H9 (cell line): Measurements from ENCODE around the gene NODAL. TPM values are rescaled to one million over a fixed set of nuclear protein-coding genes. Genes with fewer than 3 reads are reported as not detected.

Source experiments
- DNase-seq: peaks from one replicate; pipeline ENCODE4 v3.0.0-alpha.2; 2017
- H2AFZ ChIP-seq: one replicate; pipeline ENCODE4 v1.6.1; 2013; ENCODE audit warnings: mild to moderate bottlenecking, low read length, control low read depth, moderate library complexity
- H2AK5ac ChIP-seq: 2 replicates; pipeline ENCODE4 v1.6.1; 2013; ENCODE audit warnings: low read length, control low read depth, mixed read lengths; ENCODE audit not compliant: insufficient read length
- H2BK120ac ChIP-seq: one replicate; pipeline ENCODE4 v1.6.1; 2013; ENCODE audit warnings: low read depth, mild to moderate bottlenecking, low read length, control low read depth, inconsistent platforms; ENCODE audit not compliant: poor library complexity, severe bottlenecking
- H2BK12ac ChIP-seq: 2 replicates; pipeline ENCODE4 v1.6.1; 2013; ENCODE audit warnings: low read length, control low read depth, mixed read lengths, low read depth; ENCODE audit not compliant: insufficient read length
- H2BK15ac ChIP-seq: 2 replicates; pipeline ENCODE4 v1.6.1; 2013; ENCODE audit warnings: low read depth, low read length, control low read depth
- H2BK20ac ChIP-seq: one replicate; pipeline ENCODE4 v1.6.1; 2013; ENCODE audit warnings: low read depth, mild to moderate bottlenecking, low read length, control low read depth, inconsistent platforms; ENCODE audit not compliant: poor library complexity, severe bottlenecking
- H2BK5ac ChIP-seq: 2 replicates; pipeline ENCODE4 v1.6.1; 2013; ENCODE audit warnings: low read length, control low read depth, mixed read lengths; ENCODE audit not compliant: insufficient read length
- H3K14ac ChIP-seq: 2 replicates; pipeline ENCODE4 v1.6.1; 2013; ENCODE audit warnings: low read length, control low read depth; ENCODE audit not compliant: insufficient read depth
- H3K18ac ChIP-seq: 2 replicates; pipeline ENCODE4 v1.6.1; 2013; ENCODE audit warnings: low read depth, mild to moderate bottlenecking, mixed read lengths, low read length, control low read depth; ENCODE audit not compliant: insufficient read length
- H3K23ac ChIP-seq: 2 replicates; pipeline ENCODE4 v1.6.1; 2013; ENCODE audit warnings: low read length, control low read depth, mixed read lengths, low read depth; ENCODE audit not compliant: insufficient read length
- H3K23me2 ChIP-seq: 2 replicates; pipeline ENCODE4 v1.6.1; 2013; ENCODE audit warnings: low read depth, mild to moderate bottlenecking, mixed read lengths, low read length, control low read depth; ENCODE audit not compliant: insufficient read length, poor library complexity, severe bottlenecking
- H3K27ac ChIP-seq: 2 replicates; pipeline ENCODE4 v1.5.1; 2013; ENCODE audit warnings: low read length, control low read depth, mixed read lengths, low read depth; ENCODE audit not compliant: insufficient read length
- H3K27me3 ChIP-seq: 2 replicates; pipeline ENCODE4 v1.6.1; 2013; ENCODE audit warnings: low read length, control low read depth, inconsistent platforms; ENCODE audit not compliant: insufficient read depth
- H3K4ac ChIP-seq: 2 replicates; pipeline ENCODE4 v1.6.1; 2013; ENCODE audit warnings: low read depth, mild to moderate bottlenecking, control low read depth, inconsistent platforms, low read length, moderate library complexity
- H3K4me1 ChIP-seq: 2 replicates; pipeline ENCODE4 v1.6.1; 2013; ENCODE audit warnings: low read length, control low read depth, inconsistent platforms; ENCODE audit not compliant: insufficient read depth
- H3K4me2 ChIP-seq: 2 replicates; pipeline ENCODE4 v1.6.1; 2013; ENCODE audit warnings: low read length, control low read depth, mixed read lengths; ENCODE audit not compliant: insufficient read length, insufficient read depth
- H3K56ac ChIP-seq: 2 replicates; pipeline ENCODE4 v1.6.1; 2013; ENCODE audit warnings: low read depth, mild to moderate bottlenecking, mixed read lengths, low read length, control low read depth; ENCODE audit not compliant: insufficient read length
- H3K79me1 ChIP-seq: 2 replicates; pipeline ENCODE4 v1.6.1; 2013; ENCODE audit warnings: low read depth, mild to moderate bottlenecking, moderate library complexity, low read length, control low read depth, inconsistent platforms; ENCODE audit not compliant: insufficient read depth, poor library complexity, severe bottlenecking
- H3K79me2 ChIP-seq: 2 replicates; pipeline ENCODE4 v1.6.1; 2013; ENCODE audit warnings: low read length, control low read depth, inconsistent platforms; ENCODE audit not compliant: insufficient read depth
- H3K9ac ChIP-seq: 2 replicates; pipeline ENCODE4 v1.6.1; 2013; ENCODE audit warnings: low read length, control low read depth, mixed read lengths; ENCODE audit not compliant: insufficient read length; ENCODE audit errors: extremely low read depth
- H3K9me3 ChIP-seq: one replicate; pipeline ENCODE4 v1.6.1; 2013; ENCODE audit warnings: low read depth, low read length, inconsistent platforms; ENCODE audit not compliant: control insufficient read depth
- H3T11ph ChIP-seq: one replicate; pipeline ENCODE4 v1.6.1; 2013; ENCODE audit warnings: mild to moderate bottlenecking, low read length, control low read depth, inconsistent platforms
- H4K20me1 ChIP-seq: one replicate; pipeline ENCODE4 v1.6.1; 2013; ENCODE audit not compliant: control insufficient read depth, insufficient read length, insufficient read depth
- H4K5ac ChIP-seq: 2 replicates; pipeline ENCODE4 v1.6.1; 2013; ENCODE audit warnings: low read depth, mild to moderate bottlenecking, mixed read lengths, low read length, control low read depth; ENCODE audit not compliant: insufficient read length
- H4K8ac ChIP-seq: replicated peaks from 2 replicates; pipeline ENCODE4 v1.6.1; 2013; ENCODE audit warnings: low read length, control low read depth, mixed read lengths, low read depth; ENCODE audit not compliant: insufficient read length
- H4K91ac ChIP-seq: 2 replicates; pipeline ENCODE4 v1.6.1; 2013; ENCODE audit warnings: low read depth, mild to moderate bottlenecking, moderate library complexity, mixed read lengths, low read length, control low read depth; ENCODE audit not compliant: insufficient read length
- H3K27ac Mint-ChIP-seq, 3 experiments: 2 replicates in 2 of 3; 3 replicates in 1 of 3; pipeline ENCODE4 v1.8.0; 2020 to 2021; ENCODE audit warnings: mixed read lengths in 3 of 3, mild to moderate bottlenecking in 1 of 3, moderate library complexity in 1 of 3
- H3K27me3 Mint-ChIP-seq: 2 replicates; pipeline ENCODE4 v1.8.0; 2021; ENCODE audit warnings: low read depth, mild to moderate bottlenecking, moderate library complexity, mixed read lengths
- H3K36me3 Mint-ChIP-seq, 3 experiments: 2 replicates in 2 of 3; 3 replicates in 1 of 3; pipeline ENCODE4 v1.8.0; 2020 to 2021; ENCODE audit warnings: low read depth in 3 of 3, mixed read lengths in 3 of 3; ENCODE audit not compliant: insufficient read depth in 1 of 3
- H3K4me1 Mint-ChIP-seq, 2 experiments: 2 replicates each; pipeline ENCODE4 v1.8.0; 2020; ENCODE audit warnings: mixed read lengths in 2 of 2
- H3K4me3 Mint-ChIP-seq, 2 experiments: 2 replicates in 1 of 2; 3 replicates in 1 of 2; pipeline ENCODE4 v1.8.0; 2020 to 2021; ENCODE audit warnings: mild to moderate bottlenecking in 2 of 2, mixed read lengths in 2 of 2, moderate library complexity in 1 of 2
- H3K9me3 Mint-ChIP-seq, 2 experiments: 2 replicates in 1 of 2; 3 replicates in 1 of 2; pipeline ENCODE4 v1.8.0; 2020; ENCODE audit warnings: mild to moderate bottlenecking in 2 of 2, mixed read lengths in 2 of 2, moderate library complexity in 1 of 2
- CTCF ChIP-seq: fragments of 200-600 bp; sonication (generic); conservative IDR thresholded peaks from 3 replicates; pipeline ENCODE4 v1.8.0; 2021; ENCODE audit warnings: antibody characterized with exemption, mild to moderate bottlenecking
- WGBS: extraction: QIAGEN DNeasy Blood & Tissue Kit; methylation state at CpG from one replicate; pipeline ENCODE4 v1.1.7; 2013; ENCODE audit warnings: missing lambda C conversion rate, low lambda C conversion rate, mixed read lengths; ENCODE audit not compliant: insufficient read length; ENCODE audit errors: extremely low coverage; 5-methylcytosine and 5-hydroxymethylcytosine counted together
- total RNA-seq: library from RNA; stranded (reverse); gene quantifications from 2 replicates; pipeline ENCODE4 v1.2.1, GENCODE V29; 2021

The NODAL gene
- total RNA-seq, 1 experiment from 2014 or later: 80.7 TPM

DNA sequence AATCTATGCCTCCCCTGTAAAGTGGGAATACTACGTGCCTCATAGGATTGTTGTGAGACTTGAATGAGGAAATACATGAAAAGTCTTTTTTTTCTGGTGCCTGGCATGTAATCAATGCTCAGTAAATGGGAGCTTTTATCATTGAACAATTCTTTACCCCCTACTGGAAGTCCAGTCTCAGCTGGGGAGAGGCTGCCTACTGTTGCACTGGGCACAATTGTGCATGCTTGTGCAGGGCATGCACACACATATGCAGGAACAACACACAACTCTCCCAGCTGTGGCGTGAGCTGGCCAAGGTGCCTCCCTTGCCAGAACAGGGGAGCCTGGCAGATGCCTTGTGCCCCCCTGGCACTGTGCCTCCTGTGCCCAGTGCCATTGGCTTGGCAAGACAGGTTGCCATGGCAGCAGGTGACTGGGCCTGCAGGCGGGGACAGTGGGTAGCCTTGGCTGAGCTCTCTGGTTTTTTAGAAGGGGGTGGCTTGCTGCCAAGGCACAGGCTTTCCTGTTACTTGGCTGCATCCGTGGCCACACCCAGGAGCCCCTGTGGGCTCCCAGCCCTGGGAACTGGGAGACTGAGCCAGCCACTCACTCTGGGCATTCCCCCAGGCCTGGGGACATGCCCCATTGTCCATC, 21.0 kb upstream of the NODAL start:
- H3K79me1 ChIP-seq: no peaks in the 10 kb centered on the region
- TF ChIP-seq CTCF: no peak
- Mint-ChIP-seq H3K27me3 (peaks cover 37% of the 10 kb centered on the region), H3K4me3 (no peak overlapping the region), H3K36me3 (peaks cover 0 to 8% (median 0%) of the 10 kb centered on the region in 3 experiments; a peak in 2 of 7 replicates), H3K9me3 (no peaks in the 10 kb centered on the region; a peak in 1 of 5 replicates), H3K27ac (no peak overlapping the region; a peak in 1 of 7 replicates), H3K4me1 (peaks cover 30 to 37% of the 10 kb centered on the region in 2 experiments)
- no peak overlapping the region for H2BK120ac ChIP-seq
- no peak overlapping the region for H2AFZ ChIP-seq
- no peak overlapping the region for H3K4me2 ChIP-seq
- no CpG with 5 or more reads among the region's 4 CpGs for WGBS
- no peak overlapping the region for H4K8ac ChIP-seq
- no peak overlapping the region for H3T11ph ChIP-seq
- H2BK20ac ChIP-seq: no peak overlapping the region
- H3K4me1 ChIP-seq: peaks cover 2% of the 10 kb centered on the region; the same call in 1 of the 2 replicates
- H2AK5ac ChIP-seq: no peak overlapping the region
- no peak overlapping the region for H2BK12ac ChIP-seq
- no peaks in the 10 kb centered on the region for H3K9me3 ChIP-seq
- H4K20me1 ChIP-seq: no peaks in the 10 kb centered on the region
- H3K27ac ChIP-seq: no peak overlapping the region
- peaks cover 7% of the 10 kb centered on the region; the same call in 1 of the 2 replicates for H3K27me3 ChIP-seq
- no peak overlapping the region for H2BK5ac ChIP-seq
- peaks cover 14% of the 10 kb centered on the region for H3K23me2 ChIP-seq
- no peak overlapping the region for H4K91ac ChIP-seq
- H3K56ac ChIP-seq: no peak overlapping the region
- no peak overlapping the region for H3K4ac ChIP-seq
- no peak overlapping the region for H3K23ac ChIP-seq
- no peak overlapping the region for H3K18ac ChIP-seq
- no peak for DNase-seq
- no peak overlapping the region for H4K5ac ChIP-seq
- H3K9ac ChIP-seq: no peak overlapping the region
- H2BK15ac ChIP-seq: no peak overlapping the region
- H3K14ac ChIP-seq: no peak overlapping the region
- no peaks in the 10 kb centered on the region for H3K79me2 ChIP-seq
